DMS79 (cell line): Measurements from ENCODE around the gene ZNF207.
"Not testable (repeated sequence)": the region's sequence is repeated elsewhere in the genome, so short reads cannot be mapped to it uniquely, and the experiment has no call there.

Source experiments
- DNase-seq: peaks from one replicate; lab custom pipeline; 2025; lab: John Stamatoyannopoulos, UW

ZNF207 gene

GRCh38 chr17:32349854-32350665 lies at the start of gene ZNF207:
TSS of gene ZNF207 (plus strand) at chr17:32350157. CDS start at chr17:32350286, 129 bp downstream.
- peak; percentile 92 for DNase-seq

- no peak for DNase-seq
Measured at GRCh38 chr17:32302037-32302436, 47.9 kb upstream of the ZNF207 start.

GRCh38 chr17:32302860-32303649 lies 46.9 kb upstream of the ZNF207 start:
- no peak for DNase-seq

GRCh38 chr17:32303781-32304288 lies 46.1 kb upstream of the ZNF207 start:
- peak; percentile 59 for DNase-seq

- no peak for DNase-seq
Measured at GRCh38 chr17:32305049-32305448, 44.9 kb upstream of the ZNF207 start.

GRCh38 chr17:32307658-32308057 lies 42.3 kb upstream of the ZNF207 start:
- DNase-seq, result no peak

- DNase-seq, result peak; percentile 4
Measured at GRCh38 chr17:32311028-32311536, 38.9 kb upstream of the ZNF207 start.

- DNase-seq, result no peak
Measured at GRCh38 chr17:32314636-32315035, 35.3 kb upstream of the ZNF207 start.

- DNase-seq, result no peak
Measured at GRCh38 chr17:32315171-32315570, 34.8 kb upstream of the ZNF207 start.

- not testable (repeated sequence) for DNase-seq
Measured at GRCh38 chr17:32316653-32317052, 33.3 kb upstream of the ZNF207 start.

- no peak for DNase-seq
Measured at GRCh38 chr17:32317353-32317752, 32.6 kb upstream of the ZNF207 start.

- no peak for DNase-seq
Measured at GRCh38 chr17:32318071-32318470, 31.9 kb upstream of the ZNF207 start.

GRCh38 chr17:32319548-32319905 lies 30.4 kb upstream of the ZNF207 start:
- peak; percentile 18 for DNase-seq

GRCh38 chr17:32320080-32320479 lies 29.9 kb upstream of the ZNF207 start:
- DNase-seq, result not testable (repeated sequence)

- DNase-seq, result no peak
Measured at GRCh38 chr17:32320847-32321246, 29.1 kb upstream of the ZNF207 start.

- DNase-seq, result no peak
Measured at GRCh38 chr17:32323046-32323445, 26.9 kb upstream of the ZNF207 start.

GRCh38 chr17:32323811-32324491 lies 26.0 kb upstream of the ZNF207 start:
- no peak for DNase-seq

GRCh38 chr17:32327911-32328310 lies 22.0 kb upstream of the ZNF207 start:
- DNase-seq, result no peak

GRCh38 chr17:32330147-32330546 lies 19.8 kb upstream of the ZNF207 start:
- DNase-seq, result no peak

- no peak for DNase-seq
Measured at GRCh38 chr17:32331243-32332040, 18.5 kb upstream of the ZNF207 start.

- DNase-seq, result no peak
Measured at GRCh38 chr17:32333187-32333586, 16.8 kb upstream of the ZNF207 start.
